NCI-H1694 (cell line): ENCODE measurements around the gene WNT3.
"Not testable (repeated sequence)": the region's sequence is repeated elsewhere in the genome, so short reads cannot be mapped to it uniquely, and the experiment has no call there.

Experiments used
- DNase-seq: peaks from one replicate; lab custom pipeline; 2025; lab: John Stamatoyannopoulos, UW

WNT3 gene

GRCh38 chr17:46764709-46765401, 53.6 kb downstream of the WNT3 start:
- no peak for DNase-seq

- DNase-seq, result no peak
Observed at GRCh38 chr17:46764000-46764708, 54.3 kb downstream of the WNT3 start.

DNA sequence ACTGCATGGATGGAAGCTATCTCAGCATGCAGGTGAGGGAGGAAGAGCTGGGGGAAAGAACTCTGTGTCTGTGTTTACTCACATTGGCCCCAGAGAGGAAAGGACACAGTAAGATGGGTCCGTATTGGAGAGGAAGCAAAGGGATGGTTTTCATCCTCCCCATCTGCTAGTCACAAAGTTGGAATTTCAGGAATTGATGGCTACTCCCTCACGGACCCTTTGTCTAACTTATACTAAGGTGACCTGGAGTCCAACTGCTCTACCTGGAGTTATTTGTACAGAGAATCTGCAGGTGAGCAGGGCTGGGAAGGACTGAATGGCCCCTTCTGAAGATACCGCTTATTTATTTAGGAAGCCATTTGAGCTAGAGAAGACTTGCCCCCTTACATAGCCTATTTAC, 55.1 kb downstream of the WNT3 start:
- no peak for DNase-seq

DNA sequence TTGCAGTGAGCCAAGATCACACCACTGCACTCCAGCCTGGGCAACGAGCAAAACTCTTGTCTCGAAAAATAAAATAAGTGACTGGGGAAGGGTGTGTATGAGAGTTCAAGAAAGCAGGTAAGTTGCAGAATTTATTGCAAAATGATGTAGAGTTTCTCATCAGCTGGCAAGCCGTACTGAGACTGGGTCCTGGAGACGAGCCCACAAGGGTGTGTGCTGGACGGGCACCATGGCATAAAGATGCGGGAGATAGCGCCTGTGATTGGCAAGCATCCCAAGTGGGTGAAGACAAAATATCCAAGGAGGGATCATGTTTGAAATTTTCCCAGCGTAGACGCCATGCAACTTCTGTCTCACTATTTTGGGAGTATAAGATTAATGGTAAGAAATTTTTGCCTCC, 59.4 kb downstream of the WNT3 start:
- DNase-seq, result no peak

GRCh38 chr17:46758614-46759013, 59.9 kb downstream of the WNT3 start:
- DNase-seq, result no peak

DNA sequence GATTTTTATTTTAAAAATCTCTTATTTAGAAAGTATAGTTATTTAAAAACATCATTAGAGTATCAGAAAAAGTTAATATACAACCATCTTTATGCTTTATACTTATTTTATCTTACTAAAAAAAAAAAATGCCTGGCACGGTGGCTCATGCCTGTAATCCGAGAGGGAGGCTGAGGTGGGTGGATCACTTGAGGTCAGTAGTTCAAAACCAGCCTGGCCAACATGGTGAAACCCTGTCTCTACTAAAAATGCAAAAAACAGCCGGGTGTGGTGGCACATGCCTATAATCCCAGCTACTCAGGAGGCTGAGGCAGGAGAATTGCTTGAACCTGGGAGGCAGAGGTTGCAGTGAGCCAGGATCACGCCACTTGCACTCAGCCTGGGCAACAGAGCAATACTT, 60.9 kb downstream of the WNT3 start:
- DNase-seq, result not testable (repeated sequence)

- DNase-seq, result no peak
Observed at GRCh38 chr17:46756861-46757260, 61.6 kb downstream of the WNT3 start.

GRCh38 chr17:46756081-46756735, 62.3 kb downstream of the WNT3 start:
- no peak for DNase-seq

DNA sequence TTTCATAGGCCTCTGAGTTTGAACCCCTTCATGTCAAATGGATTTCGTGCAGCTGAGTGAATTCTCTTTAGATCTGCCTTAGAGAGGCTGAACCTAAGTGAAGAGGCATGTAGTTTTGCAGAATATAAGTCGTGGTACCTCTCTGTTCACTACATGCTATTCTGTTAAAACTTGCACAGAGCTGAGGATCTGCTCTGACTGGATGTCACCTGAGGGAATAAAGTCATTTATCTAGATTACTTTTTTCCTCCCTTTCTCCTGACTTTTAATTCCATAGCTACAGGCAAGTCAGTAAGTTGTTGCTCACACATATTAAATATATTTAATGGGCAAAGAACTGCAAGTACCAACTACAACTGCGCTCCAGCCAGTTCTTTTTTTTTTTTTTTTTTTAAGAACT, 64.7 kb downstream of the WNT3 start:
- no peak for DNase-seq

DNA sequence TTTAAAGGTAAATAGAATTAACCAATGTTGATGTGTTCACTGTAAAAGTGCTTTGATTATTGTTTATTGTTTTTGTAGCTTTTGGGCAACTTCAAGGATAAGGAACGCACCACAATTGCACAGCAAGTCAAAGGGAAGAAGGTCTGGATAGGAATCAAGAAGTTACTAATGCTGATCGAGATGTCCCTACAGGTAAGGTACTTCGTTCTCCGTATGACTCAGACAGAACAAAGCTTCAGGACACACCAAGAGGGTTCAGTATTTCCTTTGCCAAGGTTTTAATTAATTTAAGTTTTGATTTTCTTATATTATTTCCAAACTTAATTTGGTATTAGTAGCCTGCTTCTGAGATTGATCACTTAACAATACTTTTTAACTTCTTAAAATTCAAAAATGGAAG, 67.1 kb downstream of the WNT3 start:
- DNase-seq, result no peak

- no peak for DNase-seq
Observed at GRCh38 chr17:46745376-46745775, 73.1 kb downstream of the WNT3 start.

DNA sequence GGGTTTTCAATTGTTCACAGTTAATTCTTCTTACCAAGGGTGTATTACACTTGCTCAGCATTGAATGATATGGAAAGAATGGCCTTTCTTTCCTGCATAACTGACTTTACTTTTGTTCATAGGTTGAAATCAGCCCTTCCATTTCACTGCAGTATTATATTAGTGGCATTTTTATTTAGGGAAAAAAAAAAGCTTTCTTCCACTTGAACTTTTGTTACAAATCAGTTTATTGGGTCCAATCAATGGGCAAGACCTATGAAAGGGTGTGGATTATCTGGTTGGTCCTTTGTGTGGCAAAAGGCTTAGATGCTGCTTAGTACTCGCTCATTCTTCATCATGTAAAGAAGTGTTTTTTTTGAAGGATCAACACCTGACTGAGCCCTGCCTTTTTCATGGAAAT, 74.1 kb downstream of the WNT3 start:
- DNase-seq, result no peak

DNA sequence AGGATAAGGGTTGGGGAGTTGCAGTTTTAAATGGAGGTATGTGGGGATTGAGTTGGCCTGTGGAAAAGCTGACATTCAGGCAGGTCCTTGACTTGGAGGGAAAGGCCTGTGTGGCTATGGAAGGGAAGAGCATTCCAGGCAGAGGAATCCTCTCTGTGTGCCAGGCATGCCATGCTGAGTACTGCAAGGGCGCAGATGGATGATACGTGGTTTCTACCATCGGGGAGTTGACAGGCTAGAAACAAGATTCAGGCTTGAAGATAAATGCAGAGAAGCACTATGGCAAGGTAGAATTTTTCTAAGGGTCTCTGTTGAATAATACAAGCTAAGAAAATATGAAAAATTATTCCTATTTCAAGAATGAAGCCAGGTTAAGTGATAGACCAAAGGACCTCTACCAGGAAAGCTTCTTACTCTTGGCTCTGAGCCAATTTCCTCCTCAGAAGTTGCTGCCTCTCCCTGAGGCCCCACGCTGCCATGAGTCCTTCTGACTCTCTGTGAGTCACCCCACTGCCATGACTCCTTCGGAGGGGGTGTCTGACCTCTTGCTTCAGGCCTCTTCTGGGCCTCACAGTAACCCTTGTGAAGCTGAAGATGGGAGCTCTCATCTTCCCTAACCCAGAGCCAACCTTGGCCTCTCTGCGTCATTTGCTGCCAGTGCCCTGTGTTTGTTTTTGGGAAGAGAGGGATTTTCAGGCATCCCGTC, 75.8 kb downstream of the WNT3 start:
- DNase-seq, result no peak

DNA sequence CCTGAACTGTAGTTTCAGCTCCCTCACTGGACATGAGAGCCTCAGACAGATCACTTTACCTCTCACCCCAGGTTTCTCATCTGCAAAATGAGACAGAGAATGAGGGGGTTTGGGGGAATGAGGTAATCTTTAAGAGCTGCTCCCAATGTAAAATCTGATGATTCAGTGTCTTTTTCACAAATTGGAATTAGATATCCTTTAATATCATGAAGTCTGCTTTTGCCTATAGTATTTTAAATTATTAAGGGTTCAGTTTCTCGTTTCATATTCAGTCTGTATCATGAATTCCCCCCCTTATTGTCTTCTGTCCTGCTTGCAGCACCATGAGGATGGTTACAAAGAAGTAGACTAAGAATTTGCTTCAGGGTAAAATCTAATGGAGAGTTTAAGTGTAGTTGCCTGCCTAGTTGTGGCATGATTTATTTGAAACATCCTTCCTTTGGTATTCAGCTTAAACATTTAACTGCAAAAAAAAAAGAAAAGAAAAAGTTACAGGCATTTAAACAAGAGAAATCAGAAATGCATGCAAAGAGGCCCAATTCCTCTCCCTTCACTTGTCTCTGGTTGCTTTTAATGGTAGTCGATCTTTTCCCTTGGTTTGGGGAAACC, 77.3 kb downstream of the WNT3 start:
- DNase-seq, result no peak

DNA sequence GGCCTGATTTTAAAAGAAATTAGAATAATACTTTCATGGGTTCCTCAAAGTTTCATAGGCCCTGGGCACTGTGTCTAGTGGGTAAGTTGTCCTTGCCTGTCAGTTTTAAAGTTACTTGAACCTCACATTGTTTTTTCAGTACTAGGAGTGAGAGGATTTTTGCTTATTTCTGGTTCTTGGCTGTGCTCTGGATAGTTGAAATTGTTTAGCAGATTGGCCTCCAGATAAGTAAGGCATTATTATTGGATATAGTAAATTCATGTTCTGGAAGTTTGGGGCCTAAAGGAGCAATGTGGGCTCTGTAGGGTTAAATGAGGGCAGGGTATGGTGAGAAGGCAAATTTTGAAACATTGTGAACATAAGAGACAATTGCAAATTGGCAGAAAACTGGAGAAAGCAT, 78.5 kb downstream of the WNT3 start:
- no peak for DNase-seq

DNA sequence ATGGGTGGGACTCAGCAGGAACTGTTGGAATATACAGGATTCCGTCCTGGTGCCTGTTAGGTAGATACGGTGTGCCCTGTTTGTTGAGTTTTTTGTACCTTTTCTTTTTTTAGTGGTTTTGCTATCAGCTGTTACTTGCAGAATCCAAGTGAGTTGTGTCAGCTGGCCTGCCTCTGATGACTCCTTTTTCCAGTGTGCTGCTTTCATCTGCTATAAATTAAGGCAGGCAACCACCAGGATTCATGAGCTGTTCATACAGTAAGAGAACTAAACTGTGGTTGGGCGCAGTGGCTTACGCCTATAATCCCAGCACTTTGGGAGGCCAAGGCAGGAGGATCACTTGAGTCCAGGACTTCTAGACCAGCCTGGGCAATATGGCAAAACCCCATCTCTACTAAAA, 79.9 kb downstream of the WNT3 start:
- no peak for DNase-seq

- DNase-seq, result no peak
Observed at GRCh38 chr17:46737326-46737725, 81.2 kb downstream of the WNT3 start.

GRCh38 chr17:46736100-46736499, 82.4 kb downstream of the WNT3 start:
- DNase-seq, result no peak

DNA sequence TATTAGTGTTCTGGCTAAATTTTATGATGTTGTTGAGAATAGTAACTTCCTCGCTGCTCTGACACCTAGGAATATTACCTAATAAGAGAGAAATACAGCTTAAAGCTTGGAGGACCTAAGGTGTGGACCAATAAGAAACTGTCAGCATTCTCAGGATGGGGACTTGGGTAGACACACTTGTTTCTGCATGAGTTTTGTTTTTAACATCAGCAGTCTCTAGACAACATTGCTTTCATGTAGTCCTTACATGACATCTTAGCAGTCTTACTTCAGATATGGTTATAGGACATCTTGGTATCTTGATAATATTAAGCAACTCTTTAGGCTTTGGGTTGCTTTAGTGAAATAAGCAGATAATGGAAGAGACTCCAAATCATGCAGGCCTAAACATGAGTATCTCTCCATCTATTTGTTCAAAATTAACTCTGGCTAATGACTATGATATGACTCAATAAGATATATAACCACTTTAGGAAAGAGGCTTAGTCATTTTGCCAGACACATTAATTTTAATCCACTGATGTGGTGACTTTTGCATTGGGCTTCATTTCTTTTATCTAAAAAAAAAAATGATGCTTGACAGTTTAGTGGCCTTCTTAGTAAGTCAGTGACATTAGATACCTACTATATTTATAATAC, 84.5 kb downstream of the WNT3 start:
- DNase-seq, result no peak

- no peak for DNase-seq
Observed at GRCh38 chr17:46732754-46733398, 85.6 kb downstream of the WNT3 start.

DNA sequence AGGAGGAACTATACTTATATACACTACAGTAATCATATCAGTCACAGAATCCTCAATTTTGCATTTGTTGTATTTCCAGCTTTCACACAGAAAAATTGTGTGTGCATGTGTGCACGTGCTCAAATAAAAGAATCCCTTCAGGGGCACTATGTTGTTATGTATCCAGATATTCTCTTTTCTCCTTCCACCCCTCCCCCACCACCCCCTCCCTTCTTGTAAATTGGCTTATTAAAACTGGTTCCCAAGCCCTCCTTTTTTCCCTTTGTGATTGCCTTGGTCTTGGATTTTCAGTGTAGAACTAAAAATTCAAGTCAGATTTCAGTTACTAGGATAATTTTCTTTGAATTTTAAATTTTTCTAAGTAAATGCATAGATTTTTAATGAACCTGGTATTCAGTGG, 86.3 kb downstream of the WNT3 start:
- DNase-seq, result no peak
